Activated CD4-positive, CD25-positive, alpha-beta regulatory T cell (primary cell): Measurements from ENCODE around the gene ATP2A2.
"Not testable (repeated sequence)": the region's sequence is repeated elsewhere in the genome, so short reads cannot be mapped to it uniquely, and the experiment has no call there.

Source experiments
- DNase-seq, 4 experiments: peaks; one replicate each; lab custom pipeline; 2025; lab: John Stamatoyannopoulos, UW

The ATP2A2 gene

DNA sequence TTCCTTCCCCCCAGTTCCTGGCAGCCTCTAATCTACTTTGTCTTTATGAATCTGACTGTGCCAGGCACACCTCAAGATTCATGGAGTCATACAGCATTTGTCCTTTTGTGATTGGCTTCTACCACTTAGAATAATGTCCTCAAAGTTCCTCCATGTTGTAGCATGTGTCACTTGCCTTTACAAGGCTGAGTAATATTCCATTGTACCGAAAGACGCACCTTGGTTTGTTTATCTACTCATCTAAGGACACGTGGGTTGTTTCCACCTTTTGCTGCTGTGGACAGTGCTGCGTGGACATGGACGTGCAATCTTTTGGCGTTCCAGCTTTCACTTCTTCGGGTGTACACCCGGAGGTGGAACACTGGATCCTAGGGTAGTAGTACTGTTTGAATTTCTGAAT lies 88.9 kb downstream of the ATP2A2 start:
- no peak for DNase-seq

DNA sequence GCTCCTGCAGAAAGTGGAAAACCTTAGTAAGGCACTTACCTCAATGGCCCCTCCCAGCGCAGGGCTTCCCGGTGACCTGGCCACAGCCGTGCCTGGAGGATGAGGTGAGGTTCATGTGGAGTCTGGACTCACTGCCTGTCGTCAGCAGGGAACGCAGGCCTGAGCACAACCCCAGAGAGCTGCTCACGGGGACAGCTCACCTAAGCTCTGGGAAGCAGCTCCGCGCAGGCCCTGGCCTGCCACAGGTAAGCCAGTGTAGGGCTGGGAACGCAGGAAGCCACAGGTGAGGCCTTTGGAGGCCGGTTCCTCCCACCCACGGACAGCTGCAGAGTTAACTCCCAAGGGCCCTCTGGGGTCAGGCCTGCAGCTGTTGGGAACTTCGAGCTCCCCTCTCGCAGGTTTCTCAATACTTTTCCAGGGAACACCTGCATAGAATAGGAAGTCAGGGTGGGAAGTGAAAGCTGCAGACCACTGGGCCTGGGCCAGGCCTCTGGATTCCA lies 89.7 kb downstream of the ATP2A2 start:
- no peak for DNase-seq

- no peak for DNase-seq
Observed at GRCh38 chr12:110371408-110372055, 90.5 kb downstream of the ATP2A2 start.

DNA sequence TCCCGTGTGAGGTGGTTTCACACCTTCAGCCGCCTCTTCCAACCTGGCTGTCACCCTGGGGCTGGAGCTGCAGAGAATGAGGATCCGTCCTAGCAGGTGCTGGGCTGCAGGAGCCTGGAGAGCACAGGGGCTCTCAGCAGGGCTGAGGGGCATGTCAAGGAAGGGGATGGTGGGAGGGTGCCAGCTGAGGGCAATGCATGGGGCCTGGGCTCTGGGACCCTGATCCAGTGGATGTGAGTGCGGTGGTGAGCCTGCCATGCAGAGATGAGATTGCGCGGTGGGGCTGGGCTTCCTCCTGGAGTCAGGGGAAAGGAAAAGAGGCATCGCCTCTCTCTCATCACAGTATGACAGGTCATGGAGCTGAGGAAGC lies 91.0 kb downstream of the ATP2A2 start:
- no peak for DNase-seq

DNA sequence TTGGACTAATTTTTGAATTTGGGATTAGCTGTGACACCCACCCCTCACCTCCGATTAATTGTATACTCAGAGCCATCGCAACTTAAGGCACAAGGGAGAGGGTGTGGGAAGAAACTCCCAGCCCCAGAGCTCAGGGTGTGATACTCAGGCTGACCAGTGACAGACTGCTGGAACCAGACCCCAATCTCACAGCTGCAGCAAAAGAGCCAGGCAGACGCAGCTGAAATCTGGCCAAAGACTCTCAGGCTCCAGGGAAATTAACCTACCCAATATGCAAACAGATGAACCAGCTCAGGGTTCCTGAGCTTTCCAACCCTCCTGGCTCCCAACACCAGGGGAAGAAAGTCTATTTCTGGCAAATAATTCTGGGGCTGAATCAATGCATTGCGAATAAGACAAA lies 92.0 kb downstream of the ATP2A2 start:
- DNase-seq = no peak

GRCh38 chr12:110373425-110373824 lies 92.4 kb downstream of the ATP2A2 start:
- no peak for DNase-seq

- DNase-seq = no peak
Observed at GRCh38 chr12:110373962-110374611, 93.0 kb downstream of the ATP2A2 start.

DNA sequence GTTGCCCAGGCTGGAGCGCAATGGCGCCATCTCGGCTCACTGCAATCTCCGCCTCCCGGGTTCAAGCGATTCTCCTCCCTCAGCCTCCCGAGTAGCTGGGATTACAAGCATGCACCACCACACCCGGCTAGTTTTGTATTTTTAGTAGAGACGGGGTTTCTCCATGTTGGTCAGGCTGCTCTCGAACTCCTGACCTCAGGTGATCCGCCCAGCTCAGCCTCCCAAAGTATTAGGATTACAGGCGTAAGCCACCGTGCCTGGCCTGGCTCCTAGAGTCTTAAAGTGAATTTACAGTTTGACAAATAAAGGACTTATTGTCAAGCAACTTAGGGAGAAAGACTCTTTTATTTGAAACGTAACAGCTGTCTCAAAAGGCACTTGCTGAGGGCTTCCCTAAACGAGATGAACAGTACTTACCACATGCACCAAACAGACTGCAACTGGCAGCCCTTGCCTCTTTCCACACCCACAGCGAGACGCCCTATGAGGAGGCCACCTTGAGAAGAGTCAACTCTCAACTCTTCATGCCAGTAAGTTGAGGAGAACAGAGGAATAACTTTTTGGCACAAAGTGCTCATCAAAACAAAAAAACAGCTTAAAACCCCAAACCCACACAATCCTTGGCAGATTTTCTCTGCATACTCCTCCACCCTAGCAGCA lies 97.2 kb downstream of the ATP2A2 start:
- DNase-seq = not testable (repeated sequence)

GRCh38 chr12:110379197-110379596 lies 98.2 kb downstream of the ATP2A2 start:
- no peak for DNase-seq

GRCh38 chr12:110379631-110380030 lies 98.6 kb downstream of the ATP2A2 start:
- DNase-seq = no peak

- DNase-seq = no peak
Observed at GRCh38 chr12:110382683-110383082, 101.6 kb downstream of the ATP2A2 start.
